HG02943 (cell line): ENCODE data around the gene RASSF5.

Source experiments
- ATAC-seq: cut with Tn5 transposase; IDR thresholded peaks from one replicate; pipeline ENCODE4 v1.9.1; 2021; ENCODE audit warnings: mild to moderate bottlenecking, low read depth, moderate library complexity; ENCODE audit not compliant: unreplicated experiment

RASSF5 gene

GRCh38 chr1:206540044-206540780 lies 32.9 kb downstream of the RASSF5 start:
- ATAC-seq, result no peak

- no peak for ATAC-seq
Measured at GRCh38 chr1:206541236-206541833, 34.0 kb downstream of the RASSF5 start.

- no peak for ATAC-seq
Measured at GRCh38 chr1:206544562-206545257, 37.4 kb downstream of the RASSF5 start.

GRCh38 chr1:206545351-206545750 lies 38.0 kb downstream of the RASSF5 start:
- no peak for ATAC-seq

GRCh38 chr1:206547104-206547503 lies 39.8 kb downstream of the RASSF5 start:
- ATAC-seq, result no peak

- ATAC-seq, result no peak
Measured at GRCh38 chr1:206550446-206550845, 43.1 kb downstream of the RASSF5 start.

GRCh38 chr1:206551296-206551985 lies 44.1 kb downstream of the RASSF5 start:
- no peak for ATAC-seq

GRCh38 chr1:206551986-206552326 lies 44.6 kb downstream of the RASSF5 start:
- ATAC-seq, result no peak

GRCh38 chr1:206554211-206554610 lies 46.9 kb downstream of the RASSF5 start:
- ATAC-seq, result no peak

GRCh38 chr1:206554701-206555472 lies 47.6 kb downstream of the RASSF5 start:
- no peak for ATAC-seq

- no peak for ATAC-seq
Measured at GRCh38 chr1:206555473-206555935, 48.2 kb downstream of the RASSF5 start.

- peak; percentile 8 for ATAC-seq
Measured at GRCh38 chr1:206556047-206556749, 48.9 kb downstream of the RASSF5 start.

- peak; percentile 44 for ATAC-seq
Measured at GRCh38 chr1:206556750-206557635, 49.7 kb downstream of the RASSF5 start.

GRCh38 chr1:206557636-206558473 lies 50.5 kb downstream of the RASSF5 start:
- no peak for ATAC-seq

GRCh38 chr1:206558794-206559671 lies 51.7 kb downstream of the RASSF5 start:
- no peak for ATAC-seq

- ATAC-seq, result no peak
Measured at GRCh38 chr1:206559672-206559995, 52.3 kb downstream of the RASSF5 start.
